Measurements from ENCODE around the gene PKNOX1. TPM values are rescaled to one million over a fixed set of nuclear protein-coding genes. Genes with fewer than 3 reads are reported as not detected.
A peak's percentile ranks its signal among the peaks of the same experiment; 100 is the strongest.

Gene PKNOX1
- total RNA-seq, 4 donors from 2014 or later, result 7.4 to 28.1 (median 14.1) TPM

- Histone ChIP-seq H3K27me3 (no peaks in the 10 kb centered on the region), H3K9me3 (no peaks in the 10 kb centered on the region), H3K36me3 (peaks cover 0 to 60% (median 0%) of the 10 kb centered on the region in 3 donors), H3K27ac (peak overlapping the region in 1 of 4 donors; percentile 6), H3K4me1 (peaks cover 0 to 4% (median 0%) of the 10 kb centered on the region in 4 donors), H3K4me3 (no peak overlapping the region)
- peak in 1 of 3 donors; percentile 20 for DNase-seq
- TF ChIP-seq, protein P1, sequence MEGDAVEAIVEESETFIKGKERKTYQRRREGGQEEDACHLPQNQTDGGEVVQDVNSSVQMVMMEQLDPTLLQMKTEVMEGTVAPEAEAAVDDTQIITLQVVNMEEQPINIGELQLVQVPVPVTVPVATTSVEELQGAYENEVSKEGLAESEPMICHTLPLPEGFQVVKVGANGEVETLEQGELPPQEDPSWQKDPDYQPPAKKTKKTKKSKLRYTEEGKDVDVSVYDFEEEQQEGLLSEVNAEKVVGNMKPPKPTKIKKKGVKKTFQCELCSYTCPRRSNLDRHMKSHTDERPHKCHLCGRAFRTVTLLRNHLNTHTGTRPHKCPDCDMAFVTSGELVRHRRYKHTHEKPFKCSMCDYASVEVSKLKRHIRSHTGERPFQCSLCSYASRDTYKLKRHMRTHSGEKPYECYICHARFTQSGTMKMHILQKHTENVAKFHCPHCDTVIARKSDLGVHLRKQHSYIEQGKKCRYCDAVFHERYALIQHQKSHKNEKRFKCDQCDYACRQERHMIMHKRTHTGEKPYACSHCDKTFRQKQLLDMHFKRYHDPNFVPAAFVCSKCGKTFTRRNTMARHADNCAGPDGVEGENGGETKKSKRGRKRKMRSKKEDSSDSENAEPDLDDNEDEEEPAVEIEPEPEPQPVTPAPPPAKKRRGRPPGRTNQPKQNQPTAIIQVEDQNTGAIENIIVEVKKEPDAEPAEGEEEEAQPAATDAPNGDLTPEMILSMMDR (IDR thresholded peaks at IDR 0.05), result no peak
- no peak for TF ChIP-seq POLR2A (IDR thresholded peaks at IDR 0.05)
Observed at GRCh38 chr21:43015906-43016540, 41.7 kb downstream of the PKNOX1 start.

GRCh38 chr21:43016728-43017127 lies 42.4 kb downstream of the PKNOX1 start:
- Histone ChIP-seq H3K4me3 (no peak overlapping the region), H3K9me3 (no peaks in the 10 kb centered on the region), H3K27ac (no peak overlapping the region), H3K4me1 (peaks cover 0 to 4% (median 0%) of the 10 kb centered on the region in 4 donors), H3K27me3 (no peaks in the 10 kb centered on the region), H3K36me3 (peaks cover 0 to 60% (median 0%) of the 10 kb centered on the region in 3 donors)
- no peak for DNase-seq
- no peak for TF ChIP-seq POLR2A (IDR thresholded peaks at IDR 0.05)
- TF ChIP-seq, protein P1 (IDR thresholded peaks at IDR 0.05), result no peak

- no peak for TF ChIP-seq POLR2A (IDR thresholded peaks at IDR 0.05)
- TF ChIP-seq, protein P1 (IDR thresholded peaks at IDR 0.05), result no peak
- no peaks in the 10 kb centered on the region for H3K27me3 ChIP-seq
- no peaks in the 10 kb centered on the region for H3K9me3 ChIP-seq
- no peak for DNase-seq
- peaks cover 0 to 54% (median 0%) of the 10 kb centered on the region in 3 donors for H3K36me3 ChIP-seq
- H3K4me1 ChIP-seq, result peaks cover 0 to 4% (median 0%) of the 10 kb centered on the region in 4 donors
- H3K4me3 ChIP-seq, result no peak overlapping the region
- no peak overlapping the region for H3K27ac ChIP-seq
Observed at GRCh38 chr21:43018519-43018918, 44.2 kb downstream of the PKNOX1 start.

- H3K4me1 ChIP-seq, result peaks cover 0 to 4% (median 0%) of the 10 kb centered on the region in 4 donors
- DNase-seq, result no peak
- H3K9me3 ChIP-seq, result no peaks in the 10 kb centered on the region
- no peaks in the 10 kb centered on the region for H3K27me3 ChIP-seq
- no peak overlapping the region for H3K4me3 ChIP-seq
- H3K27ac ChIP-seq, result no peak overlapping the region
- TF ChIP-seq POLR2A (IDR thresholded peaks at IDR 0.05), result no peak
- TF ChIP-seq, protein P1 (IDR thresholded peaks at IDR 0.05), result no peak
- peaks cover 0 to 58% (median 0%) of the 10 kb centered on the region in 3 donors for H3K36me3 ChIP-seq
Observed at GRCh38 chr21:43020177-43020576, 45.8 kb downstream of the PKNOX1 start.

DNA sequence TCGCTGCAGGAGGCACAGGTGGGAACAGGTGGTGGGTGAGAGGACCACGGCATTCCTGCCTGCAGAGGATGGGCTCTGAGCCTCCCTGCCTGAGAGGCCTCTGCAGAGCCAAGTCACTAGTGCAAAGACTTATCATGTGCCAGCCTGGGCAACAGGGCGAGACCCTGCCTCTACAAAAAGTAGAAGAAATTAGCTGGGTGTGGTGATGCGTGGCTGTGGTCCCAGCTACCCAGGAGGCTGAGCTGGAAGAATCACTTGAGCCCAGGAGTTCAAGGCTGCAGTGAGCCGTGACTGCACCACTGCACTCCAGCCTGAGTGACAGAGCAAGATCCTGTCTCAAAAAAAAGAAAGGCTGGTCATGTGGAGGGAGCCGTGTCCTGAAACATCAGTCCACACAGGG lies 46.4 kb downstream of the PKNOX1 start:
- Histone ChIP-seq H3K4me3 (no peak overlapping the region), H3K4me1 (peaks cover 0 to 4% (median 0%) of the 10 kb centered on the region in 4 donors), H3K36me3 (peaks cover 0 to 64% (median 0%) of the 10 kb centered on the region in 3 donors), H3K27me3 (no peaks in the 10 kb centered on the region), H3K9me3 (no peaks in the 10 kb centered on the region), H3K27ac (no peak overlapping the region)
- DNase-seq, result no peak
- TF ChIP-seq, protein P1 (IDR thresholded peaks at IDR 0.05), result no peak
- no peak for TF ChIP-seq POLR2A (IDR thresholded peaks at IDR 0.05)

Measured in Peyer's patch (tissue), 4 donors.